Measurements from ENCODE around the gene SH3D19.
A peak's percentile ranks its signal among the peaks of the same experiment; 100 is the strongest.
"Not testable (repeated sequence)": the region's sequence is repeated elsewhere in the genome, so short reads cannot be mapped to it uniquely, and the experiment has no call there.

SH3D19 gene

GRCh38 chr4:151103758-151104157 is 221.6 kb downstream of the SH3D19 start:
- DNase-seq (ENCODE audit: low read depth in 1 of 2, low spot score in 1 of 2) = no peak

GRCh38 chr4:151100531-151100930 is 224.9 kb downstream of the SH3D19 start:
- DNase-seq (ENCODE audit: low read depth in 1 of 2, low spot score in 1 of 2) = no peak

DNA sequence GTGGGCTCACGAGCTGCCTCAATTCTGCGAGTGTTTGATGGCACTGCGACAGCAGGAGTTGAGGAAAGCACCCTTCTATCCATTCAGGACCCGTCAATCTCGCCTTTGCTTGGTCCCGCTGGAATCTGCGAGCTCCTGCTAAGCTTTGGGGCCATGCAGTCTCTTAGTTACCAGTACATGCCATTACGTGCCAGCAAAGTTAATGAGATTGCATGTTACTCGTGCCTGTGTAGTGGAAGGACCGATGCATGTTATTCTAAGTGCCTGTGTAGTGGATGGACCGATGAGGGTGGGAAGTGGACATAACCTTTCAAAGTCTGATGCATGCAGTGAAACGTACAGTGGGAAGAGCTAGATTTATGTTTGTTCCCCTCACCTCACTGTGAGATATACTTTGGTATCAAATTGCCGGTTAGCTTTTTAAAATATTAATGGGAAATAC is 225.4 kb downstream of the SH3D19 start:
- no peak for DNase-seq (ENCODE audit: low read depth in 1 of 2, low spot score in 1 of 2)

DNA sequence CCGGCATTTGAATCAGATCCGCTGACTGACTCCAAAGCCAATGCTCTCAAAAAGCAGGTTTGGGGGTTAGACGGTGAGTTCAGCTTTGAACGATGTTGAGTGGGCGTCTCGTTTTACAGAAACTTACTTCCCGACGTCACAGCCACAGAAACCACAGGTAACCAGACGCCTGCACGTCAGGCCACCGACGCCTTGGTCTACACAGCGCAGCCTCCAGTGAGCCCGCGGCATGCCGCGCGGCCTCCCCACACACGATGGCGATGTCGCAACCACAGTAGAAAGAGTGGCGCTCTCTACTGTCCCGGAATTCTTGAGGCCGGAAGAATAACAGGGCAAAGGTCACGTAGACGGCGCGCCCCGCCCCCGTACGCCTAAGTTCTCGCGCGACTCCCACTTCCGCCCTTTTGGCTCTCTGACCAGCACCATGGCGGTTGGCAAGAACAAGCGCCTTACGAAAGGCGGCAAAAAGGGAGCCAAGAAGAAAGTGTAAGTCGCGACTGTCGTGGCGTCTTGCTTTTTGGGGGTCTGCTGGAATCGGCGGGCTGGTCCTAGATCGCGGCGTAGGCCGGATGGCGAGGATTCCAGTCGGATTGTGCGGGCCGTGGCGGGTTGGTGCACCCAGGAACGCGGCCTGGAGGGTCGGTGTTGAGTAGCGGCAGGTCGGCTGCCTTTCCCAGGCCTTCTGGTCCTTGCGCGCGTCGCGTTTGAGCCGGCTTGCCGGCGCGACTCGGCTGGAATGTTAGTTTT is 226.0 kb downstream of the SH3D19 start, which contains the start of gene RPS3A:
Gene RPS3A, plus strand, starts transcription at position 400 of the 747 bp plus-strand sequence. Its CDS starts 25 bp downstream, at position 425.
- DNase-seq (ENCODE audit: low read depth in 1 of 2, low spot score in 1 of 2) = peak; percentile 97 to 98

DNA sequence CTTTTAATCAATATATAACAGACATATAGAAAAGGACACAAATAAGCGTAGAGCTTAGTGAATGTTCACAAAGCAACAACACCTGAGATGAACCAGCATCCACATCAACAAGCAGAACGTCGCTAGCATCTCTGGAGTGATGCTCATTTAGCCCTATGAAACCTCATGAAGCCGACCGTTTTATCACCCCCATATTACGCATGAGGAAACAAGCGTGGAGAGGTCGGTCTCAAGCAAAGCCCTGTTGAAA is 226.5 kb downstream of the SH3D19 start:
- no peak for DNase-seq (ENCODE audit: low read depth in 1 of 2, low spot score in 1 of 2)

GRCh38 chr4:151097759-151098158 is 227.6 kb downstream of the SH3D19 start:
- DNase-seq (ENCODE audit: low read depth in 1 of 2, low spot score in 1 of 2) = no peak

DNA sequence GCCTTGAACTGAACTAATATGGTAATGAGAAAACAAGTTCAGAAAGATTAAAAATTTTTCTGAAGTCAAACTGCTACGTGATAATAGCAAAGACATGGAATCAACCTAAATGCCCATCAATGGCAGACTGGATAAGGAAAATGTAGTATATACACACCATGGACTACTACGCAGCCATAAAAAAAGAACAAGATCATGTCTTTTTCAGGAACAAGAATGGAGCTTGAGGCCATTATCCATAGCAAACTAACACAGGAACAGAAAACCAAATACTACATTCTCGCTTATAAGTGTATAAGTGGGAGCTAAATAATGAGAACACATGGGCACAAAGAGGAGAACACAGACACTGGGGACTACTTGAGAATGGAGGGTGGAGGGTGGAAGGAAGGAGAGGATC is 230.3 kb downstream of the SH3D19 start:
- DNase-seq (ENCODE audit: low read depth in 1 of 2, low spot score in 1 of 2) = no peak

DNA sequence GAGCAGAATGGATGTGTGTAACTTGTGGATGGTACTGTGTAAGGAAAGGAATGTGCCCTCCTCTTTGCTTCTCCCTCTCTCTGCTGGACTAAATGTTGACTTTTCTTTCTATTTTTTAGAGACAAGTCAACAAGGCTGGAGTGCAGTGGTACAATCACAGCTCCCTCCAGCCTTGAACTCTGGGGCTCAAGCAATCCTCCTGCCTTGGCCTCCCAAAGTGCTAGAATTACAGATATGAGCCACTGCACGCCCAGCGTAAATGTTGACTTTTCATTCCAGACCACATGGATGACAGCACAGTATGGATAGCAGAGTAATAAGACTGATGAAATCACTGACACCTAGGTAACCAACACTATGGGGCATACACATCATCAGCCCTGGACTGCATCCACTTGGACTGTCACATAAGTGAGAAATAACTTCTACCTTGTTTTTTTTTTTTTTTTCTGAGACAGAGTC is 231.1 kb downstream of the SH3D19 start:
- DNase-seq (ENCODE audit: low read depth in 1 of 2, low spot score in 1 of 2) = no peak

DNA sequence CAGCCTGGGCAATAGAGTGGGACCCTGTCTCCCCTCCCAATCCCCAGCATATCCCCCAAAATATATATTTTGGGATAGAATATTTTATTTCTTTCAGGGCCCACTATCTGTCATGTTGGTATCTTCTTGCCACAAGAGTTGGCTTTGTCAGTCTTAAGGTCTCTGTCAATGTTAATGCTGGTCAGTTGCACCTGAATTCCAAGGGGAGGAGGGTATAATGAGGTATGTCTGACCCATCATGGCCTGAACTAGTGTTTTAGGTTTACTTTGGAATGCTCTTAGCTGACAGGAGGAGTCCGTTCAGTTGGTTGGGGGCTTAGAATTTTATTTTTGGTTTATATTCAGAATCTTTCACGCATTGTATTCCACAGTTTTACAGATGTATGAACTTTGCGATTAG is 232.2 kb downstream of the SH3D19 start:
- no peak for DNase-seq (ENCODE audit: low read depth in 1 of 2, low spot score in 1 of 2)

DNA sequence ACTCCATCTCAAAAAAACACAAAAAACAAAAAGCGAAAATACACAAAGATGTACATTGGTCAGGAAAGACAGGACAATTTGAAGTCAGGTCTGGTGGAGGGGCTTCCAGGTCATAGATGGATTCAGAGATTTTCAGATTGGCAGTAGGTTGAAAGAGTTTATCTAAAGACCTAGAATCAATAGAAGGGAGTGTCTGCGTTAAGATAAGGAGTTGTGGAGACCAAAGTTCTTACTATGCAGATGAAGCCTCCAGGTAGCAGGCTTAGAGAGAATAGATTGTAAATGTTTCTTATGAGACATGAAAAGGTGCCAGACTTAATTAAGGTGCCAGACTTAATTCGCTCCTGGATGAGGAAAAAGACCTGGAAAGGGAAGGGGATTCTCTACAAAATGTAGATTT is 232.9 kb downstream of the SH3D19 start:
- no peak for DNase-seq (ENCODE audit: low read depth in 1 of 2, low spot score in 1 of 2)

DNA sequence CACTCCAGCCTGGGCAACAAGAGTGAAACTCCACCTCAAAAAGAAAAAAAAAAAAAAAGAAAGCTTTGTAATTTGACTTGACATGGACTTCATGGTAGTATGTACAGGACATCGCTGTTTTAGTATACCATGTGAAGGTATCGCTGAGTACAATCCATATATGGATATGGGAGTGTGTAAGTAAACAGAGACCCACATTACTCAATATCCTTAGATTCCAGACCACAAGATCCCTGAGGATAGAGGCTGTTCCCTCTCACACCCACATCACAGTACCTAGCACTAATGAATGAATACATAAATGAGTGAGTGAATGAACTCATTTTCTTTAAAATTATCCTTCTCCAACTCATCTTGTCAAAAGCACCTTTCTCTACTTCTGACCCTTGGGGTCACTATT is 234.4 kb downstream of the SH3D19 start:
- DNase-seq (ENCODE audit: low read depth in 1 of 2, low spot score in 1 of 2) = no peak

DNA sequence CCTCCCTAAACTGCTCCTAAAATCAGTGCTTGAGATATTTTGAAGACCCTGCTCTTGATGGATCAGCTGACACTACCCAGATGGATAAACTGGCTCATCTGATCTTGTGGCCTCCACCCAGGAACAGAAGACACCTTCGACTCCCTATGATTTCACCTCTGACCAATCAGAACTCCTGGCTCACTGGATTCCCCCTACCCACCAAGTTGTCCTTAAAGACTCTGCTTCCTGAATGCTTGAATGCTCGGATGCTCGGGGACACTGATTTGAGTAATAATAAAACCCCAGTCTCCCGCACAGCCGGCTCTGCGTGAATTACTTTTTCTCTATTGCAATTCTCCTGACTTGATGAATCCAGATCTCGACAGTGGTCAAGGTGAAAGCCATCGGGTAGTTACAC is 237.9 kb downstream of the SH3D19 start:
- DNase-seq (ENCODE audit: low read depth in 1 of 2, low spot score in 1 of 2) = no peak

DNA sequence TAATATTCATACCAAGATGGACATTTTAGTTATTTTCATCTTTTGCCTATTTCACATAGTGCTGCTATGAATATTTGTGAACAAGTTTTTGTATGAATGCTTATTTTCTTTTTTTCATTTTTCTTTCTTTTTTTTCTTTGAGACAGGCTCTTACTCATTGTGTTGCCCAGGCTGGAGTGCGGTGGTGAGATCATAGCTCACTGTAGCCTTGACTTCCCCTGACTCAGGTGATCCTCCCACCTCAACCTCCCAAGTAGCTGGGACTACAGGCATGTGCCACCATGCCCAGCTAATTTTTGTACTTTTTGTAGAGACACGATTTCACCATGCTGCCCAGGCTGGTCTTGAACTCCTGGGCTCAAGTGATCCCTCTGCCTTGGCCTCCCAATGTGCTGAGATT is 247.4 kb downstream of the SH3D19 start:
- DNase-seq (ENCODE audit: low read depth in 1 of 2, low spot score in 1 of 2) = not testable (repeated sequence)

GRCh38 chr4:151074416-151074916 is 250.9 kb downstream of the SH3D19 start:
- DNase-seq (ENCODE audit: low read depth in 1 of 2, low spot score in 1 of 2) = no peak

All from stimulated activated CD4-positive, alpha-beta T cell treated with anti-CD3 and anti-CD28 coated beads, Interleukin-15, amount 100 ng/mL, for 1 hour (primary cell).